Kidney epithelial cell (primary cell): ENCODE data around the gene RIC1. TPM values are rescaled to one million over a fixed set of nuclear protein-coding genes. Genes with fewer than 3 reads are reported as not detected.
"Not testable (repeated sequence)": the region's sequence is repeated elsewhere in the genome, so short reads cannot be mapped to it uniquely, and the experiment has no call there.

Experiments
- DNase-seq: peaks from one replicate; pipeline ENCODE4 v3.0.0-alpha.2; 2010; ENCODE audit warnings: low read depth
- H3K27me3 ChIP-seq: 2 replicates; pipeline ENCODE4 v1.6.0; 2011; ENCODE audit warnings: low read length; ENCODE audit not compliant: control insufficient read depth, insufficient read depth
- H3K36me3 ChIP-seq: 2 replicates; pipeline ENCODE4 v1.5.1; 2011; ENCODE audit warnings: low read length; ENCODE audit not compliant: control insufficient read depth, insufficient read depth
- H3K4me3 ChIP-seq: 2 replicates; pipeline ENCODE4 v1.5.1; 2011; ENCODE audit warnings: low read depth, mild to moderate bottlenecking, control low read depth, low read length
- CTCF ChIP-seq: IDR thresholded peaks from 2 replicates; pipeline ENCODE4 v1.5.1; 2011; ENCODE audit warnings: mild to moderate bottlenecking, moderate library complexity, low read length, control low read depth, inconsistent platforms; ENCODE audit not compliant: insufficient read depth, poor library complexity, severe bottlenecking
- total RNA-seq: library from RNA; depleted of rRNA; stranded (reverse); fragments of >200 nt; gene quantifications from 2 replicates; pipeline ENCODE4 v1.2.3, GENCODE V29; 2015

Gene RIC1
- total RNA-seq = 15.7 and 16.8 TPM in 2 replicates

- no peaks in the 10 kb centered on the region for H3K27me3 ChIP-seq
- peak; percentile 71 for DNase-seq
- no peak for TF ChIP-seq CTCF
Measured at GRCh38 chr9:5628530-5629311, at the start of gene RIC1. RIC1 (plus strand) TSS chr9:5629107; CDS start chr9:5629310, 203 bp downstream.

GRCh38 chr9:5579881-5580280, 49.0 kb upstream of the RIC1 start:
- H3K4me3 ChIP-seq = no peak overlapping the region
- no peaks in the 10 kb centered on the region for H3K27me3 ChIP-seq
- no peak for DNase-seq
- TF ChIP-seq CTCF = no peak
- no peaks in the 10 kb centered on the region for H3K36me3 ChIP-seq

More at GRCh38 chr9:5628530-5629311, at the start of gene RIC1:
- Histone ChIP-seq H3K36me3 (no peaks in the 10 kb centered on the region), H3K4me3 (peak within 1 kb of the TSS; percentile 84)

GRCh38 chr9:5580650-5581049, 48.3 kb upstream of the RIC1 start:
- no peak for DNase-seq
- Histone ChIP-seq H3K27me3 (no peaks in the 10 kb centered on the region), H3K4me3 (no peak overlapping the region), H3K36me3 (no peaks in the 10 kb centered on the region)
- TF ChIP-seq CTCF = no peak

GRCh38 chr9:5581706-5582105, 47.2 kb upstream of the RIC1 start:
- DNase-seq, H3K4me3 ChIP-seq, H3K27me3 ChIP-seq, H3K36me3 ChIP-seq: not testable (repeated sequence)

GRCh38 chr9:5582835-5583195, 46.1 kb upstream of the RIC1 start:
- H3K27me3 ChIP-seq = no peaks in the 10 kb centered on the region
- TF ChIP-seq CTCF = no peak
- peak; percentile 49 for DNase-seq
- H3K36me3 ChIP-seq = no peaks in the 10 kb centered on the region
- no peak overlapping the region for H3K4me3 ChIP-seq

GRCh38 chr9:5586391-5586802, 42.5 kb upstream of the RIC1 start:
- H3K27me3 ChIP-seq = no peaks in the 10 kb centered on the region
- H3K4me3 ChIP-seq = no peak overlapping the region
- DNase-seq = no peak
- no peaks in the 10 kb centered on the region for H3K36me3 ChIP-seq
- no peak for TF ChIP-seq CTCF
